GM12801 (cell line): Measurements from ENCODE around the gene ANKS1B.

Source experiments
- CTCF ChIP-seq: IDR thresholded peaks from one replicate; pipeline ENCODE4 v1.5.1; 2011; ENCODE audit warnings: control low read depth; ENCODE audit not compliant: insufficient read length; ENCODE audit errors: extremely low read depth

The ANKS1B gene

GRCh38 chr12:98807187-98807586, 1177.5 kb downstream of the ANKS1B start:
- TF ChIP-seq CTCF, result no peak

- no peak for TF ChIP-seq CTCF
These were observed 1181.1 kb downstream of the ANKS1B start for GRCh38 chr12:98803468-98804209.

- TF ChIP-seq CTCF, result no peak
These were observed 1184.9 kb downstream of the ANKS1B start for GRCh38 chr12:98799822-98800221.

GRCh38 chr12:98799146-98799810, 1185.5 kb downstream of the ANKS1B start:
- no peak for TF ChIP-seq CTCF

GRCh38 chr12:98797200-98797599, 1187.5 kb downstream of the ANKS1B start:
- TF ChIP-seq CTCF, result no peak

GRCh38 chr12:98796745-98797144, 1188.0 kb downstream of the ANKS1B start:
- TF ChIP-seq CTCF, result no peak

GRCh38 chr12:98793121-98793520, 1191.6 kb downstream of the ANKS1B start:
- no peak for TF ChIP-seq CTCF
